ENCODE data around the gene KNL1. TPM values are rescaled to one million over a fixed set of nuclear protein-coding genes. Genes with fewer than 3 reads are reported as not detected.
A peak's percentile ranks its signal among the peaks of the same experiment; 100 is the strongest.
"Not testable (repeated sequence)": the region's sequence is repeated elsewhere in the genome, so short reads cannot be mapped to it uniquely, and the experiment has no call there.

The KNL1 gene
- total and polyA plus RNA-seq, 10 of the 15 experiments (the other 5 are each of a cell fraction or from before 2014, with no cell fraction given), result 10.9 to 55.5 (median 28.4) TPM

DNA sequence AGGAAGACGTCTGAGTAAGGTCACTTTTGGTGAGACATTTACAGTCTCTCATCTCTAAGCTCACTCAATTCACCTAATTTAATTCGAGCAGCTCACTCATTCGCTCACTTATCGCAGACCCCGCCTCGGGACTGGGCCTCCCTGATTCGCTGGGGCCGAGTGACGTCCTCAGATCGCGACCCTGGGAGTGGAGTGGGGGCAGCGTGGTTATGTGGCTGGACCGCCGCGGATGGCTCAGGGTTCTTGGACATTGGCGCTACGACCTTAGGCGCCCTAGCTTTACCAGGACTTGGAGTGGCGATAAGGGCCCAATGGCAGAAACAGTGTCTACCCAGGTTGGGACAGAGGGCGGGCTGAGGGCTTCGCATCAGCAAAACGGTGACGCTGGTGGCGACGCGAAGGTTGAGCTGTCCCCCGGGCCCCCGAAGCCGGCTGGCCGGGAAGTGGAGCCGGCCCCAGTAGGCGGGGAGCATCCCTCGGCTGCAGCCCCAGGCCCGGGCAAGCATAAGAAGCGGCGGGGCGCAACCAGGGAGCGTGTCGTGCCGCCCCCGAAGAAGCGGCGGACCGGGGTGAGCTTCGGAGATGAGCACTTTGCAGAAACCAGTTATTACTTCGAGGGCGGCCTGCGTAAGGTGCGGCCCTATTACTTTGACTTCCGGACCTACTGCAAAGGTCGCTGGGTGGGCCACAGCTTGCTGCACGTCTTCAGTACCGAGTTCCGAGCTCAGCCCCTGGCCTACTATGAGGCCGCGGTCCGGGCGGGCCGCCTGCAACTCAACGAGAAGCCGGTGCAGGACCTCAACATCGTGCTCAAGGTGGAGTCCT, 24.7 kb upstream of the KNL1 start, which contains the start of gene RPUSD2 (continued):
- TF ChIP-seq ZNF384 (IDR thresholded peaks at IDR 0.05; ENCODE audit: borderline replicate concordance, low read depth, low read length) (no peak), YY1 (IDR thresholded peaks at IDR 0.05; ENCODE audit: low read depth, low read length) (peak; percentile 76), NR2C1 (IDR thresholded peaks at IDR 0.05) (no peak)
- TF ChIP-seq, protein P1, sequence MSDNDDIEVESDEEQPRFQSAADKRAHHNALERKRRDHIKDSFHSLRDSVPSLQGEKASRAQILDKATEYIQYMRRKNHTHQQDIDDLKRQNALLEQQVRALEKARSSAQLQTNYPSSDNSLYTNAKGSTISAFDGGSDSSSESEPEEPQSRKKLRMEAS (IDR thresholded peaks at IDR 0.05; ENCODE audit: low read depth, low read length), result peak; percentile 92

DNA sequence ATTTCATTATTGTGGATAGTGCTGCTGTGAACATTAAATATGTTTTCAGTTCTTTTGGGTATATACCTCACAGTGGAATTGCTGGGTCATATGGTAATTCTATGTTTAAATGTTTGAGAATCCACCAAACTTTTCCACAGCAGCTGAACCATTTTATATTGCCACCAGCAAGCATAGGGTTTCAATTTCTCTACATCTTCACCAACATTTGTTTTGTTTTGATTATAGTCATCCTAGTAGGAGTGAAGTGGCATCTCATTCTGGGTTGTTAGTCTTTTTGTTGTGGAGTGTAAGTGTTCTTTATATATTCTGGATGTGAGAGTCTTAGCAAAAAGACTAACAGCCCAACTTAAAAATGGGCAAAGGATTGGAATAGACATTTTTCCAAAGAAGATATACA, 18.9 kb upstream of the KNL1 start:
- CTCF ChIA-PET, result interaction anchor here (1.0 kb wide), 1 partner anchor 15 kb away, joined by 3 read pairs; no protein-coding TSS in a partner anchor
- intact Hi-C loops (cut with micrococcal nuclease; ENCODE audit: unreplicated experiment), result no loop called here
- no peak for ATAC-seq

DNA sequence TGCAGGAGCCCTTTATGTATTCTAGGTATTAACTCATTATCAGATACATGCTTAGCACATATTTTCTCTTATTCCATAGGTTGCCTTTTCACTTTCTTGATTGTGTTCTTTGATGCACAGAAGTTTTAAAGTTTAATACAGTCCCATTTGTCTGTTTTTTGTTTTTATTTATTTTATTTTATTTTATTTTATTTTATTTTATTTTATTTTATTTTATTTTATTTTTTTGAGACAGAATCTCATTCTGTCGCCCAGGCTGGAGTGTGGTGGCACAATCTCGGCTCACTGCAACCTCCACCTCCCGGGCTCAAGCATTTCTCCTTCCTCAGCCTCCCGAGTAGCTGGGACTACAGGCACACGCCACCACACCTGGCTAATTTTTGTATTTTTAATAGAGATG, 17.1 kb upstream of the KNL1 start:
- H3K4me2 ChIP-seq (ENCODE audit: control insufficient read depth, insufficient read depth); H3K79me2 ChIP-seq (ENCODE audit: control insufficient read depth, insufficient read depth, low read length); H3K9ac ChIP-seq (ENCODE audit: control insufficient read depth, insufficient read depth, low read length); intact Hi-C loops (cut with micrococcal nuclease; ENCODE audit: unreplicated experiment); CTCF ChIA-PET; DNase-seq (ENCODE audit: low read depth, low spot score); H3K4me3 ChIP-seq; H4K20me1 ChIP-seq (ENCODE audit: control insufficient read depth, insufficient read depth); FAIRE-seq; ATAC-seq; BruUV-seq (replicated peaks); RAD21 ChIA-PET (ENCODE audit: unreplicated experiment); H3K27ac ChIP-seq (ENCODE audit: control insufficient read depth, insufficient read depth); H3K4me1 ChIP-seq (ENCODE audit: control insufficient read depth, insufficient read depth, low read length); in situ Hi-C loops (cut with MboI); H2AFZ ChIP-seq (ENCODE audit: control insufficient read depth, low read depth, low read length); H3K36me3 ChIP-seq (ENCODE audit: control insufficient read depth in 2 of 2, insufficient read depth in 2 of 2, low read length in 1 of 2); H3K27me3 ChIP-seq (replicated peaks in 1 of 2; ENCODE audit: control insufficient read depth in 2 of 2, insufficient read depth in 2 of 2, low read length in 1 of 2); H3K9me3 ChIP-seq (replicated peaks; ENCODE audit: control insufficient read depth, insufficient read depth, low read length): not testable (repeated sequence)
- WGBS (ENCODE audit: insufficient coverage, insufficient replicate concordance, low lambda C conversion rate, missing lambda C conversion rate), result 100% methylated on average over 5 of the region's 5 CpGs
- ChIA-PET POLR2A (interaction anchor here (0.9 to 1.1 kb wide), 2 partner anchors 11 to 16 kb away, joined by 3 to 4 read pairs; no protein-coding TSS in a partner anchor), SMC1A (ENCODE audit: uncharacterized antibody, unreplicated experiment) (interaction anchor here (0.6 kb wide), 1 partner anchor 302 kb away, joined by 3 read pairs; no protein-coding TSS in a partner anchor)

More for the DNA sequence above, 18.9 kb upstream of the KNL1 start:
- BruUV-seq (replicated peaks), result no TSS peak
- H3K27ac ChIP-seq (ENCODE audit: control insufficient read depth, insufficient read depth), result no peak overlapping the region
- FAIRE-seq (no peak), DNase-seq (ENCODE audit: low read depth, low spot score) (no peak)
- H3K4me3 ChIP-seq, result no peak overlapping the region
- TF ChIP-seq HDAC6 (IDR thresholded peaks at IDR 0.05; ENCODE audit: unreplicated experiment) (no peak), SPI1 (IDR thresholded peaks at IDR 0.05; ENCODE audit: borderline replicate concordance, insufficient read depth, low read depth, low read length) (no peak), NFYB (IDR thresholded peaks at IDR 0.05; ENCODE audit: insufficient read depth, low read depth, low read length) (no peak), CBX5 (IDR thresholded peaks at IDR 0.05; ENCODE audit: low read depth) (no peak), SMC3 (IDR thresholded peaks at IDR 0.05; ENCODE audit: borderline replicate concordance, low read length) (no peak), NR2C1 (IDR thresholded peaks at IDR 0.05) (no peak), DPF2 (IDR thresholded peaks at IDR 0.05) (no peak)
- TF ChIP-seq, protein P2, sequence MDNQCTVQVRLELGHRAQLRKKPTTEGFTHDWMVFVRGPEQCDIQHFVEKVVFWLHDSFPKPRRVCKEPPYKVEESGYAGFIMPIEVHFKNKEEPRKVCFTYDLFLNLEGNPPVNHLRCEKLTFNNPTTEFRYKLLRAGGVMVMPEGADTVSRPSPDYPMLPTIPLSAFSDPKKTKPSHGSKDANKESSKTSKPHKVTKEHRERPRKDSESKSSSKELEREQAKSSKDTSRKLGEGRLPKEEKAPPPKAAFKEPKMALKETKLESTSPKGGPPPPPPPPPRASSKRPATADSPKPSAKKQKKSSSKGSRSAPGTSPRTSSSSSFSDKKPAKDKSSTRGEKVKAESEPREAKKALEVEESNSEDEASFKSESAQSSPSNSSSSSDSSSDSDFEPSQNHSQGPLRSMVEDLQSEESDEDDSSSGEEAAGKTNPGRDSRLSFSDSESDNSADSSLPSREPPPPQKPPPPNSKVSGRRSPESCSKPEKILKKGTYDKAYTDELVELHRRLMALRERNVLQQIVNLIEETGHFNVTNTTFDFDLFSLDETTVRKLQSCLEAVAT (IDR thresholded peaks at IDR 0.05), result no peak
- no peak overlapping the region for H3K4me2 ChIP-seq (ENCODE audit: control insufficient read depth, insufficient read depth)
- H3K9me3 ChIP-seq (replicated peaks; ENCODE audit: control insufficient read depth, insufficient read depth, low read length), result no peaks in the 10 kb centered on the region
- in situ Hi-C loops (cut with MboI), result no loop called here
- ChIA-PET POLR2A (no interaction called here), SMC1A (ENCODE audit: uncharacterized antibody, unreplicated experiment) (interaction anchor here (0.7 to 1.0 kb wide), 2 partner anchors 48 to 55 kb away, joined by 3 read pairs; no protein-coding TSS in a partner anchor), RAD21 (ENCODE audit: unreplicated experiment) (interaction anchor here (0.6 kb wide), 1 partner anchor 14 kb away, joined by 3 read pairs; no protein-coding TSS in a partner anchor)
- H3K79me2 ChIP-seq (ENCODE audit: control insufficient read depth, insufficient read depth, low read length), result peaks cover 7% of the 10 kb centered on the region
- H3K36me3 ChIP-seq (ENCODE audit: control insufficient read depth in 2 of 2, insufficient read depth in 2 of 2, low read length in 1 of 2), result peaks cover 4 to 9% of the 10 kb centered on the region in 2 experiments; a peak in 3 of 4 replicates
- H3K9ac ChIP-seq (ENCODE audit: control insufficient read depth, insufficient read depth, low read length), result no peak overlapping the region
- no peaks in the 10 kb centered on the region for H4K20me1 ChIP-seq (ENCODE audit: control insufficient read depth, insufficient read depth)
- H3K4me1 ChIP-seq (ENCODE audit: control insufficient read depth, insufficient read depth, low read length), result peaks cover 5% of the 10 kb centered on the region; the same call in 1 of the 2 replicates
- no peaks in the 10 kb centered on the region for H3K27me3 ChIP-seq (replicated peaks in 1 of 2; ENCODE audit: control insufficient read depth in 2 of 2, insufficient read depth in 2 of 2, low read length in 1 of 2)
- H2AFZ ChIP-seq (ENCODE audit: control insufficient read depth, low read depth, low read length), result no peak overlapping the region

All from GM12878 (cell line).